Measurements from ENCODE around the gene PCDHA6. TPM values are rescaled to one million over a fixed set of nuclear protein-coding genes. Genes with fewer than 3 reads are reported as not detected.
"Not testable (repeated sequence)": the region's sequence is repeated elsewhere in the genome, so short reads cannot be mapped to it uniquely, and the experiment has no call there.

Gene PCDHA6
- total RNA-seq, 2 donors from 2014 or later = 0.14 to 5.2 TPM

GRCh38 chr5:140821375-140822280, 6.1 kb upstream of the PCDHA6 start, which contains the start of gene PCDHA5:
TSS of gene PCDHA5 (plus strand) at chr5:140821613.
- Histone ChIP-seq H3K36me3 (no peaks in the 10 kb centered on the region), H3K27me3 (replicated peaks; ENCODE audit: insufficient read depth) (no peaks in the 10 kb centered on the region), H3K9me3 (peaks cover 17% of the 10 kb centered on the region), H3K4me3 (no peak within 1 kb of the TSS), H3K4me1 (ENCODE audit: control insufficient read depth in 1 of 2, low read depth in 2 of 2) (no peaks in the 10 kb centered on the region), H3K27ac (no peak within 1 kb of the TSS)
- no peak for DNase-seq (ENCODE audit: low spot score)
- TF ChIP-seq CTCF (IDR thresholded peaks at IDR 0.05) = no peak
- ATAC-seq (ENCODE audit: insufficient number of reproducible peaks, low FRiP score, low read depth) = no peak

GRCh38 chr5:140822281-140822629, 5.5 kb upstream of the PCDHA6 start:
- H3K27ac ChIP-seq = no peak overlapping the region
- H3K27me3 ChIP-seq (replicated peaks; ENCODE audit: insufficient read depth) = no peaks in the 10 kb centered on the region
- H3K4me1 ChIP-seq (ENCODE audit: control insufficient read depth in 1 of 2, low read depth in 2 of 2) = no peaks in the 10 kb centered on the region
- no peak for ATAC-seq (ENCODE audit: insufficient number of reproducible peaks, low FRiP score, low read depth)
- TF ChIP-seq CTCF (IDR thresholded peaks at IDR 0.05) = no peak
- peaks cover 14% of the 10 kb centered on the region for H3K9me3 ChIP-seq
- H3K36me3 ChIP-seq = no peaks in the 10 kb centered on the region
- DNase-seq (ENCODE audit: low spot score) = no peak
- no peak overlapping the region for H3K4me3 ChIP-seq

DNA sequence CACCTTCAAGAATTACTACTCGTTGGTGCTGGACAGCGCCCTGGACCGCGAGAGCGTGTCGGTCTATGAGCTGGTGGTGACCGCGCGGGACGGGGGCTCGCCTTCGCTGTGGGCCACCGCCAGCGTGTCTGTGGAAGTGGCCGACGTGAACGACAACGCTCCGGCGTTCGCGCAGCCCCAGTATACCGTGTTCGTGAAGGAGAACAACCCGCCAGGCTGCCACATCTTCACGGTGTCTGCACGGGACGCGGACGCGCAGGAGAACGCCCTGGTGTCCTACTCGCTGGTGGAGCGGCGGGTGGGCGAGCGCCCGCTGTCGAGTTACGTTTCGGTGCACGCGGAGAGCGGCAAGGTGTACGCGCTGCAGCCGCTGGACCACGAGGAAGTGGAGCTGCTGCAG, 4.8 kb upstream of the PCDHA6 start:
- DNase-seq (ENCODE audit: low spot score); ATAC-seq (ENCODE audit: insufficient number of reproducible peaks, low FRiP score, low read depth); H3K27me3 ChIP-seq (replicated peaks; ENCODE audit: insufficient read depth); H3K36me3 ChIP-seq; H3K4me3 ChIP-seq; H3K4me1 ChIP-seq (ENCODE audit: control insufficient read depth in 1 of 2, low read depth in 2 of 2); H3K27ac ChIP-seq: not testable (repeated sequence)
- H3K9me3 ChIP-seq = peaks cover 16% of the 10 kb centered on the region

- Histone ChIP-seq H3K27ac (no peak overlapping the region), H3K4me3 (no peak overlapping the region), H3K4me1 (ENCODE audit: control insufficient read depth in 1 of 2, low read depth in 2 of 2) (no peaks in the 10 kb centered on the region), H3K27me3 (replicated peaks; ENCODE audit: insufficient read depth) (no peaks in the 10 kb centered on the region), H3K36me3 (no peaks in the 10 kb centered on the region), H3K9me3 (peaks cover 21% of the 10 kb centered on the region)
- TF ChIP-seq CTCF (IDR thresholded peaks at IDR 0.05) = no peak
- no peak for DNase-seq (ENCODE audit: low spot score)
- no peak for ATAC-seq (ENCODE audit: insufficient number of reproducible peaks, low FRiP score, low read depth)
Measured at GRCh38 chr5:140823475-140823874, 4.3 kb upstream of the PCDHA6 start.

GRCh38 chr5:140828362-140828737, 590 bp downstream of the PCDHA6 start:
- no peak for TF ChIP-seq CTCF (IDR thresholded peaks at IDR 0.05)
- H3K4me1 ChIP-seq (ENCODE audit: control insufficient read depth in 1 of 2, low read depth in 2 of 2) = no peaks in the 10 kb centered on the region
- peak overlapping the region; percentile 42 for H3K4me3 ChIP-seq
- ATAC-seq (ENCODE audit: insufficient number of reproducible peaks, low FRiP score, low read depth) (no peak), DNase-seq (ENCODE audit: low spot score) (no peak)
- no peaks in the 10 kb centered on the region for H3K27me3 ChIP-seq (replicated peaks; ENCODE audit: insufficient read depth)
- peaks cover 17% of the 10 kb centered on the region for H3K9me3 ChIP-seq
- no peaks in the 10 kb centered on the region for H3K36me3 ChIP-seq
- no peak overlapping the region for H3K27ac ChIP-seq

DNA sequence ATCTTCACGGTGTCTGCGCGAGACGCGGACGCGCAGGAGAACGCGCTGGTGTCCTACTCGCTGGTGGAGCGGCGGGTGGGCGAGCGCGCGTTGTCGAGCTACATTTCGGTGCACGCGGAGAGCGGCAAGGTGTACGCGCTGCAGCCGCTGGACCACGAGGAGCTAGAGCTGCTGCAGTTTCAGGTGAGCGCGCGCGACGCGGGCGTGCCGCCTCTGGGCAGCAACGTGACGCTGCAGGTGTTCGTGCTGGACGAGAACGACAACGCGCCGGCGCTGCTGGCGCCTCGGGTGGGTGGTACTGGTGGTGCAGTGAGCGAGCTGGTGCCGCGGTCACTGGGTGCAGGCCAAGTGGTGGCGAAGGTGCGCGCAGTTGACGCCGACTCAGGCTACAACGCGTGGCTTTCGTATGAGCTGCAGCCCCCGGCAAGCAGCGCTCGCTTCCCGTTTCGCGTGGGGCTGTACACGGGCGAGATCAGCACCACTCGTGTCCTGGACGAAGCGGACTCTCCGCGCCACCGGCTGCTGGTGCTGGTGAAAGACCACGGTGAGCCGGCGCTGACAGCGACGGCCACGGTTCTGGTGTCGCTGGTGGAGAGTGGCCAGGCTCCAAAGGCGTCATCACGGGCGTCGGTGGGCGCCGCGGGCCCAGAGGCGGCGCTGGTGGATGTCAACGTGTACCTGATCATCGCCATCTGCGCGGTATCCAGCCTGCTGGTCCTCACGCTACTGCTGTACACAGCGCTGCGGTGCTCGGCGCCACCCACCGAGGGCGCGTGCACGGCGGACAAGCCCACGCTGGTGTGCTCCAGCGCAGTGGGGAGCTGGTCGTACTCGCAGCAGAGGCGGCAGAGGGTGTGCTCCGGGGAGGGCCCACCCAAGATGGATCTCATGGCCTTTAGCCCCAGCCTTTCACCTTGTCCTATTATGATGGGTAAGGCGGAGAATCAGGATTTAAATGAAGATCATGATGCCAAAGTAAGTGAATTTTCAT, 2.0 kb downstream of the PCDHA6 start:
- H3K4me3 ChIP-seq; H3K27me3 ChIP-seq (replicated peaks; ENCODE audit: insufficient read depth); DNase-seq (ENCODE audit: low spot score); H3K4me1 ChIP-seq (ENCODE audit: control insufficient read depth in 1 of 2, low read depth in 2 of 2); H3K27ac ChIP-seq; ATAC-seq (ENCODE audit: insufficient number of reproducible peaks, low FRiP score, low read depth); H3K36me3 ChIP-seq: not testable (repeated sequence)
- peaks cover 28% of the 10 kb centered on the region for H3K9me3 ChIP-seq
